K562 (cell line): ENCODE results near the gene HAPLN2. TPM values are rescaled to one million over a fixed set of nuclear protein-coding genes. Genes with fewer than 3 reads are reported as not detected.

Source experiments
- BACH1 ChIP-seq: fragments of 200-800 bp; sonication (Bioruptor generic); IDR thresholded peaks from 2 replicates; pipeline ENCODE4 v1.6.1; 2016; ENCODE audit warnings: missing genetic modification characterization, missing compliant biosample characterization
- CBX3 ChIP-seq, 2 experiments: IDR thresholded peaks; 1 replicate in 1 of 2; 2 replicates in 1 of 2; pipeline ENCODE4 v1.6.1; 2012; ENCODE audit warnings: inconsistent platforms in 2 of 2, low read length in 2 of 2, borderline replicate concordance in 1 of 2, control low read depth in 1 of 2
- FOXA1 ChIP-seq: fragments of 450-650 bp; IDR thresholded peaks from 2 replicates; pipeline ENCODE4 v1.6.1; 2016; ENCODE audit warnings: mild to moderate bottlenecking, borderline replicate concordance
- FOXK1 ChIP-seq: sonication (generic); formaldehyde crosslinking; IDR thresholded peaks from 2 replicates; pipeline ENCODE4 v1.8.0; 2022; ENCODE audit warnings: missing genetic modification reagents, mild to moderate bottlenecking, borderline replicate concordance
- JUN ChIP-seq, 2 experiments: sonication (generic) in 1 of 2; formaldehyde crosslinking in 1 of 2; IDR thresholded peaks; 2 replicates each; pipeline versions ENCODE4 v1.6.1 to v1.8.0; 2012 to 2022; ENCODE audit warnings: borderline replicate concordance in 2 of 2, mild to moderate bottlenecking in 2 of 2, improper control_type of control experiment in 1 of 2, low read depth in 1 of 2, low read length in 1 of 2, missing genetic modification reagents in 1 of 2
- MYBL2 ChIP-seq, 2 experiments: fragments of 450-650 bp in 1 of 2; sonication (generic) in 1 of 2; formaldehyde crosslinking in 1 of 2; IDR thresholded peaks; 2 replicates each; pipeline versions ENCODE4 v1.6.1 to v1.8.1; 2017 to 2022; ENCODE audit warnings: borderline replicate concordance in 1 of 2, inconsistent platforms in 1 of 2, low read depth in 1 of 2, mild to moderate bottlenecking in 1 of 2, missing genetic modification reagents in 1 of 2, moderate library complexity in 1 of 2
- NBN ChIP-seq: fragments of 450-650 bp; IDR thresholded peaks from 2 replicates; pipeline ENCODE4 v1.6.1; 2016; ENCODE audit warnings: low read depth, mild to moderate bottlenecking
- PML ChIP-seq: IDR thresholded peaks from 2 replicates; pipeline ENCODE4 v1.6.1; 2012; ENCODE audit warnings: low read length, inconsistent platforms
- TBL1XR1 ChIP-seq, 2 experiments: IDR thresholded peaks; 2 replicates each; pipeline ENCODE4 v1.6.1; 2012; ENCODE audit warnings: improper control_type of control experiment in 2 of 2, low read length in 2 of 2, mild to moderate bottlenecking in 1 of 2
- TCFL5 ChIP-seq: fragments of 250-450 bp; sonication (Bioruptor Pico); conservative IDR thresholded peaks from 2 replicates; pipeline ENCODE4 v1.6.1; 2021; ENCODE audit warnings: mild to moderate bottlenecking, moderate library complexity, matching md5 sums
- ZBTB7A ChIP-seq: IDR thresholded peaks from 2 replicates; pipeline ENCODE4 v1.6.1; 2011; ENCODE audit warnings: low read depth, mild to moderate bottlenecking, low read length, moderate library complexity, borderline replicate concordance; ENCODE audit not compliant: control insufficient read depth
- ZNF24 ChIP-seq: fragments of 450-650 bp; IDR thresholded peaks from 2 replicates; pipeline ENCODE4 v1.6.1; 2016
- ZNF282 ChIP-seq: sonication (generic); formaldehyde crosslinking; IDR thresholded peaks from 2 replicates; pipeline ENCODE4 v1.8.1; 2023; ENCODE audit warnings: missing genetic modification reagents
- ZNF586 ChIP-seq: fragments of 450-650 bp; formaldehyde crosslinking; conservative IDR thresholded peaks from 2 replicates; pipeline ENCODE4 v1.4.0; 2020; ENCODE audit warnings: mild to moderate bottlenecking, moderate library complexity
- ZSCAN29 ChIP-seq: fragments of 450-650 bp; IDR thresholded peaks from 2 replicates; pipeline ENCODE4 v1.6.1; 2017
- polyA plus RNA-seq, 8 experiments: library from polyadenylated mRNA; depleted of rRNA in 4 of 8; stranded (reverse) in 5 of 8; unstranded in 3 of 8; fragments of >200 nt; fragmentation: Nextera tagmentation in 2 of 8; fragmentation: Illumina TruSeq in 1 of 8; extraction: Ambion mirVana in 2 of 8; extraction: Trizol in 1 of 8; gene quantifications; 2 replicates each; pipeline versions ENCODE4 v1.2.1 to v1.2.3, GENCODE V29; 2011 to 2014; ENCODE audit warnings: inconsistent platforms in 1 of 8, missing spikeins in 1 of 8
- total RNA-seq, 7 experiments: library from RNA; depleted of rRNA in 6 of 7; stranded (reverse); fragments of >200 nt in 6 of 7; fragmentation: Illumina TruSeq in 2 of 7; extraction: Trizol in 2 of 7; gene quantifications; 2 replicates each; pipeline versions ENCODE4 v1.2.1 to v1.2.3, GENCODE V29; 2011 to 2021; ENCODE audit warnings: low replicate concordance in 1 of 7
- TF ChIP-seq, protein P1 (sequence below), 2 experiments: IDR thresholded peaks; 2 replicates each; pipeline ENCODE4 v1.6.1; 2011; ENCODE audit warnings: borderline replicate concordance in 1 of 2, control low read depth in 1 of 2, low read depth in 1 of 2, low read length in 1 of 2, mild to moderate bottlenecking in 1 of 2, mixed read lengths in 1 of 2, moderate library complexity in 1 of 2; ENCODE audit not compliant: insufficient read depth in 1 of 2, insufficient read length in 1 of 2, poor library complexity in 1 of 2, severe bottlenecking in 1 of 2; ENCODE audit errors: extremely low read depth in 1 of 2
- TF ChIP-seq, protein P2 (sequence below): fragments of 250-450 bp; sonication (Bioruptor Pico); IDR thresholded peaks from 2 replicates; pipeline ENCODE4 v1.8.0; 2022; ENCODE audit warnings: moderate library complexity, mild to moderate bottlenecking, inconsistent platforms
- TF ChIP-seq, protein P3 (sequence below): fragments of 450-650 bp; IDR thresholded peaks from 2 replicates; pipeline ENCODE4 v1.6.1; 2016; ENCODE audit warnings: borderline replicate concordance
- TF ChIP-seq, protein P4 (sequence below): sonication (generic); formaldehyde crosslinking; IDR thresholded peaks from 2 replicates; pipeline ENCODE4 v1.8.1; 2023; ENCODE audit warnings: mild to moderate bottlenecking, missing genetic modification reagents

HAPLN2 gene
- total and polyA plus RNA-seq, 9 of the 15 experiments (the other 6 are each of a cell fraction or from before 2014, with no cell fraction given): 0.14 to 5.2 (median 3.8) TPM; not detected in 4

DNA sequence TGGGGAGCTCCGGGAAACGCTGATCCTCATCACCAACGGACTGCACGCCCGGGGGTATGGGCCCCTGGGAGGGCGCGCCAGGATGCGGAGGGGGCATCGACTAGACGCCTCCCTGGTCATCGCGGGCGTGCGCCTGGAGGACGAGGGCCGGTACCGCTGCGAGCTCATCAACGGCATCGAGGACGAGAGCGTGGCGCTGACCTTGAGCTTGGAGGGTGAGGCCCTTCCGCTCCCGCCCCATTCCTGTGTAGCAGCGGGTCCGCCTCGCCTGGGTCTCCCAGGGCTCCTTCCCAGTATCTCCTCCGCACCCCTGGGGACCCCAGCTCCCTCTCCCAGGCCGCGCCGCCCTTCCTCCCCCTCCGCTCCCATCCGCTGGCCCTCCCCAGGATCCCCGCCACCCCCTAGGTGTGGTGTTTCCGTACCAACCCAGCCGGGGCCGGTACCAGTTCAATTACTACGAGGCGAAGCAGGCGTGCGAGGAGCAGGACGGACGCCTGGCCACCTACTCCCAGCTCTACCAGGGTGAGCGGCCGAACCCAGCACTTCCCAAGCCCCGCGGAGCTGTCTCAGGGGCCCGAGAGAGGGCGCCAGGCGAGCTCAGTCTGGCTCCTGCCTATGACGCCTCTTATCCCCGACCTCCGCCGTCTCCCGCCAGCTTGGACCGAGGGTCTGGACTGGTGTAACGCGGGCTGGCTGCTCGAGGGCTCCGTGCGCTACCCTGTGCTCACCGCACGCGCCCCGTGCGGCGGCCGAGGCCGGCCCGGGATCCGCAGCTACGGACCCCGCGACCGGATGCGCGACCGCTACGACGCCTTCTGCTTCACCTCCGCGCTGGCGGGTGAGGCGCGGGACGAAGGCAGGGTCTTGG is 5.0 kb downstream of the HAPLN2 start (continued):
- TF ChIP-seq, protein P1, sequence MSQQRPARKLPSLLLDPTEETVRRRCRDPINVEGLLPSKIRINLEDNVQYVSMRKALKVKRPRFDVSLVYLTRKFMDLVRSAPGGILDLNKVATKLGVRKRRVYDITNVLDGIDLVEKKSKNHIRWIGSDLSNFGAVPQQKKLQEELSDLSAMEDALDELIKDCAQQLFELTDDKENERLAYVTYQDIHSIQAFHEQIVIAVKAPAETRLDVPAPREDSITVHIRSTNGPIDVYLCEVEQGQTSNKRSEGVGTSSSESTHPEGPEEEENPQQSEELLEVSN (IDR thresholded peaks at IDR 0.05; ENCODE audit: borderline replicate concordance in 1 of 2, extremely low read depth in 1 of 2, insufficient read depth in 1 of 2, insufficient read length in 1 of 2, low read depth in 1 of 2, low read length in 1 of 2, poor library complexity in 1 of 2, severe bottlenecking in 1 of 2): peak; percentile 95 to 99
- TF ChIP-seq, protein P2, sequence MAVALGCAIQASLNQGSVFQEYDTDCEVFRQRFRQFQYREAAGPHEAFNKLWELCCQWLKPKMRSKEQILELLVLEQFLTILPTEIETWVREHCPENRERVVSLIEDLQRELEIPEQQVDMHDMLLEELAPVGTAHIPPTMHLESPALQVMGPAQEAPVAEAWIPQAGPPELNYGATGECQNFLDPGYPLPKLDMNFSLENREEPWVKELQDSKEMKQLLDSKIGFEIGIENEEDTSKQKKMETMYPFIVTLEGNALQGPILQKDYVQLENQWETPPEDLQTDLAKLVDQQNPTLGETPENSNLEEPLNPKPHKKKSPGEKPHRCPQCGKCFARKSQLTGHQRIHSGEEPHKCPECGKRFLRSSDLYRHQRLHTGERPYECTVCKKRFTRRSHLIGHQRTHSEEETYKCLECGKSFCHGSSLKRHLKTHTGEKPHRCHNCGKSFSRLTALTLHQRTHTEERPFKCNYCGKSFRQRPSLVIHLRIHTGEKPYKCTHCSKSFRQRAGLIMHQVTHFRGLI: no peak
- no peak for TF ChIP-seq MYBL2 (IDR thresholded peaks at IDR 0.05; ENCODE audit: low read depth)
- TF ChIP-seq MYBL2 (CRISPR knock-in tag; IDR thresholded peaks at IDR 0.05; ENCODE audit: borderline replicate concordance): no peak
- TF ChIP-seq ZNF282 (CRISPR knock-in tag): 0 out of 2 replicates have a peak, but pooled peaks have one; percentile 58
- TF ChIP-seq FOXK1: 0 out of 2 replicates have a peak, but pooled peaks have one; percentile 19
- peak; percentile 58 for TF ChIP-seq PML
- TF ChIP-seq, protein P3, sequence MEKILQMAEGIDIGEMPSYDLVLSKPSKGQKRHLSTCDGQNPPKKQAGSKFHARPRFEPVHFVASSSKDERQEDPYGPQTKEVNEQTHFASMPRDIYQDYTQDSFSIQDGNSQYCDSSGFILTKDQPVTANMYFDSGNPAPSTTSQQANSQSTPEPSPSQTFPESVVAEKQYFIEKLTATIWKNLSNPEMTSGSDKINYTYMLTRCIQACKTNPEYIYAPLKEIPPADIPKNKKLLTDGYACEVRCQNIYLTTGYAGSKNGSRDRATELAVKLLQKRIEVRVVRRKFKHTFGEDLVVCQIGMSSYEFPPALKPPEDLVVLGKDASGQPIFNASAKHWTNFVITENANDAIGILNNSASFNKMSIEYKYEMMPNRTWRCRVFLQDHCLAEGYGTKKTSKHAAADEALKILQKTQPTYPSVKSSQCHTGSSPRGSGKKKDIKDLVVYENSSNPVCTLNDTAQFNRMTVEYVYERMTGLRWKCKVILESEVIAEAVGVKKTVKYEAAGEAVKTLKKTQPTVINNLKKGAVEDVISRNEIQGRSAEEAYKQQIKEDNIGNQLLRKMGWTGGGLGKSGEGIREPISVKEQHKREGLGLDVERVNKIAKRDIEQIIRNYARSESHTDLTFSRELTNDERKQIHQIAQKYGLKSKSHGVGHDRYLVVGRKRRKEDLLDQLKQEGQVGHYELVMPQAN: no peak
- TF ChIP-seq BACH1 (tag): no peak
- no peak for TF ChIP-seq ZNF586 (CRISPR knock-in tag)
- TF ChIP-seq TCFL5 (CRISPR knock-in tag): no peak
- peak; percentile 22; the same call in 1 of the 2 replicates for TF ChIP-seq JUN (IDR thresholded peaks at IDR 0.05; ENCODE audit: borderline replicate concordance, low read depth, low read length)
- TF ChIP-seq JUN (CRISPR knock-in tag; IDR thresholded peaks at IDR 0.05; ENCODE audit: borderline replicate concordance): no peak
- TF ChIP-seq TBL1XR1 (IDR thresholded peaks at IDR 0.05; ENCODE audit: low read length in 2 of 2): peak in 1 of 2 experiments; percentile 60; a peak in 1 of 4 replicates
- TF ChIP-seq ZSCAN29: no peak
- TF ChIP-seq NBN: 0 out of 2 replicates have a peak, but pooled peaks have one; percentile 21
- TF ChIP-seq FOXA1: no peak
- peak; percentile 86 for TF ChIP-seq ZBTB7A
- TF ChIP-seq CBX3 (IDR thresholded peaks at IDR 0.05; ENCODE audit: borderline replicate concordance in 1 of 2, low read length in 2 of 2): 0 out of 3 replicates have a peak, but pooled peaks of 1 of the 2 experiments have one; percentile 30
- TF ChIP-seq, protein P4, sequence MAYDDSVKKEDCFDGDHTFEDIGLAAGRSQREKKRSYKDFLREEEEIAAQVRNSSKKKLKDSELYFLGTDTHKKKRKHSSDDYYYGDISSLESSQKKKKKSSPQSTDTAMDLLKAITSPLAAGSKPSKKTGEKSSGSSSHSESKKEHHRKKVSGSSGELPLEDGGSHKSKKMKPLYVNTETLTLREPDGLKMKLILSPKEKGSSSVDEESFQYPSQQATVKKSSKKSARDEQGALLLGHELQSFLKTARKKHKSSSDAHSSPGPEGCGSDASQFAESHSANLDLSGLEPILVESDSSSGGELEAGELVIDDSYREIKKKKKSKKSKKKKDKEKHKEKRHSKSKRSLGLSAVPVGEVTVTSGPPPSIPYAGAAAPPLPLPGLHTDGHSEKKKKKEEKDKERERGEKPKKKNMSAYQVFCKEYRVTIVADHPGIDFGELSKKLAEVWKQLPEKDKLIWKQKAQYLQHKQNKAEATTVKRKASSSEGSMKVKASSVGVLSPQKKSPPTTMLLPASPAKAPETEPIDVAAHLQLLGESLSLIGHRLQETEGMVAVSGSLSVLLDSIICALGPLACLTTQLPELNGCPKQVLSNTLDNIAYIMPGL: no peak
- TF ChIP-seq ZNF24: no peak
